Pancreas (tissue), 10 donors: ENCODE measurements around the gene TNS3. TPM values are rescaled to one million over a fixed set of nuclear protein-coding genes. Genes with fewer than 3 reads are reported as not detected.

ENCODE experiments used
- ATAC-seq, 4 donors: fragments of 200-7000 bp; cut with Tn5 transposase; one replicate each; pipeline versions ENCODE4 v1.8.0 to v1.9.1; 2020; ENCODE audit warnings: mild to moderate bottlenecking in 4 of 4, moderate library complexity in 4 of 4
- DNase-seq, 6 donors: peaks; one replicate each; pipeline ENCODE4 v3.0.0-alpha.2; 2020
- FAIRE-seq: peaks from 2 replicates; lab custom pipeline; 2012; peaks lifted over from hg19 to GRCh38; lab: Jason Lieb, UNC
- H3K27ac ChIP-seq, 4 donors: fragments of 200-600 bp; sonication (generic); 1 replicate in 3 of 4; 2 replicates in 1 of 4; pipeline versions ENCODE4 v1.5.0 to v1.8.0; 2020
- H3K27me3 ChIP-seq, 4 donors: fragments of 200-600 bp; one replicate each; pipeline ENCODE4 v1.8.0; 2021
- H3K36me3 ChIP-seq, 3 donors: fragments of 200-600 bp; sonication (generic) in 1 of 3; one replicate each; pipeline versions ENCODE4 v1.5.0 to v1.8.0; 2020 to 2021
- H3K4me1 ChIP-seq, 3 donors: fragments of 200-600 bp; one replicate each; pipeline ENCODE4 v1.8.0; 2021
- H3K4me3 ChIP-seq, 4 donors: fragments of 200-600 bp; sonication (generic) in 2 of 4; one replicate each; pipeline versions ENCODE4 v1.5.0 to v1.8.0; 2020 to 2021
- H3K9me3 ChIP-seq, 4 donors: fragments of 200-600 bp; one replicate each; pipeline ENCODE4 v1.8.0; 2021
- CTCF ChIP-seq, 4 donors: fragments of 200-600 bp; sonication (generic) in 3 of 4; IDR thresholded peaks; one replicate each; pipeline versions ENCODE4 v1.5.0 to v1.8.0; 2021; ENCODE audit warnings: antibody characterized with exemption in 4 of 4
- WGBS, 2 donors: extraction: QIAGEN DNeasy Blood & Tissue Kit; methylation state at CpG; one replicate each; pipeline ENCODE4 v1.1.7; 2013; 5-methylcytosine and 5-hydroxymethylcytosine counted together
- intact Hi-C, 3 donors: fragments of 100-400 bp; cut with DNase I; formaldehyde crosslinking; loops; one replicate each; pipeline versions ENCODE4 v1.11.1 to v1.14.2; 2022
- polyA plus RNA-seq, 2 donors: library from polyadenylated mRNA; stranded (reverse); fragments of 200-250 nt; gene quantifications; one replicate each; pipeline ENCODE4 v1.2.3, GENCODE V29; 2013
- total RNA-seq, 6 donors: library from RNA; stranded (reverse); fragmentation: NEBNext Ultra II Directional in 4 of 6; extraction: Animal tissue kit (Norgen Biotek cat#: 25700) in 4 of 6; gene quantifications; one replicate each; pipeline versions ENCODE4 v1.2.1 to v1.2.4, GENCODE V29; 2021 to 2023
- donor health status: healthy with polysubstance abuse.
- donor health status: DM: no; HTN: no; CAD: no; lungs with moderate emphysema.
- donor health status: DM: no; HTN: no; CAD: no.
- donor health status: control.
- donor health status: control.
- donor health status: Bipolar disorder and iron deficiency.
- donor health status: DM: yes; HTN: yes; CAD: no.
- donor health status: DM: no; HTN: no; CAD: no.
- donor health status: DM: no; HTN: no; CAD: no.
- donor health status: DM: yes; HTN: yes; CAD: no.

TNS3 gene
- total and polyA plus RNA-seq, 8 donors, result 28.0 to 125 (median 91.2) TPM

- FAIRE-seq (no peak), ATAC-seq (peak in 3 of 4 donors; percentile 7 to 24 (median 20)), DNase-seq (no peak)
- H3K36me3 ChIP-seq, result peaks cover 0 to 14% (median 7%) of the 10 kb centered on the region in 3 donors
- no peaks in the 10 kb centered on the region for H3K27me3 ChIP-seq
- TF ChIP-seq CTCF (IDR thresholded peaks at IDR 0.05), result no peak
- H3K27ac ChIP-seq, result peak overlapping the region in 3 of 4 donors; percentile 47 to 67 (median 52)
- no peaks in the 10 kb centered on the region for H3K9me3 ChIP-seq
- 83 to 85% methylated on average over 7 of the region's 7 CpGs for WGBS, 2 donors
- H3K4me3 ChIP-seq, result no peak overlapping the region
- H3K4me1 ChIP-seq, result peaks cover 0 to 6% (median 5%) of the 10 kb centered on the region in 3 donors
- intact Hi-C loops, result no loop called here
Observed at GRCh38 chr7:47328392-47329319, 253.3 kb downstream of the TNS3 start.

DNA sequence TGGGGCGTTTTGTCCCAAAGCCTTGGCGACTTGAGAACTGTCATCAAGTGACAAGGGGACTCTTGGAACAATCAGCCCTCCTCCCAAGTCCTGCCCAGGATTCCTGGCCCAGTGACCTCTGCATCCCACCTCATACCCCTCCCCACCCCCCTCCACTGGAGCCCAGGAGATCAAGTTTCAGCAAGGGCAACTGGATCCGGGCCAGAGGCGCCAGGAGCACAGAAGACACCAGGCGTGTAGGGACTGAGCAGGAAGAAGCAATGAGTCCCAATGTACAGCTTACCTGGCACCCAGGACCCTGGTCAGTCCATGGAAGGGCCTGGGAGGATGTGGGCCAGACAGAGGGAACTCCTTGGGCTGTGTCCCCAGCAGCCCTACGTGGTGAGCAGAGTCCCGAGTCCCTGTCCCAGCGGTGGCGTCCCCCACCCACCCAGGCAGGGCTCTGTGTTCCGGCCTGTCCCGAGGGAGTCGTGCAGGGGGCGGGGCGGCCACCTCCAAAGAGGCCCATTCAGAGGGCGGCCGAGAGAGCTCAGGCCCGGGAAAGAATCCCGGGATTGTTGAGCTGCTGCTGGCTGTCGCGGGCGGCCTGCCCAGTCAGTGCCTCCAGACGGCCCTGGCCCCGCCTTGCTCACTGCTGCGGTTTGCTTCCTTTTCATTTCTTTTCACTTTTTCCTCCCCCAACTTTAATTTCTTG lies 254.1 kb downstream of the TNS3 start:
- DNase-seq, result peak; percentile 59 to 87 (median 70)
- no peaks in the 10 kb centered on the region for H3K9me3 ChIP-seq
- H3K4me1 ChIP-seq, result peaks cover 0 to 6% (median 5%) of the 10 kb centered on the region in 3 donors
- intact Hi-C loops, result no loop called here
- H3K27ac ChIP-seq, result peak overlapping the region; percentile 2 to 67 (median 50)
- H3K27me3 ChIP-seq, result no peaks in the 10 kb centered on the region
- peaks cover 0 to 14% (median 7%) of the 10 kb centered on the region in 3 donors for H3K36me3 ChIP-seq
- no peak for FAIRE-seq
- WGBS, 2 donors, result 52 to 63% methylated on average over 24 of the region's 24 CpGs
- peak; percentile 55 to 84 (median 82) for ATAC-seq
- no peak overlapping the region for H3K4me3 ChIP-seq
- no peak for TF ChIP-seq CTCF (IDR thresholded peaks at IDR 0.05)

GRCh38 chr7:47327346-47327697 lies 254.6 kb downstream of the TNS3 start:
- Histone ChIP-seq H3K4me3 (no peak overlapping the region), H3K9me3 (no peaks in the 10 kb centered on the region), H3K4me1 (peaks cover 0 to 6% (median 5%) of the 10 kb centered on the region in 3 donors), H3K27ac (peak overlapping the region; percentile 2 to 67 (median 50)), H3K27me3 (no peaks in the 10 kb centered on the region), H3K36me3 (peaks cover 0 to 14% (median 7%) of the 10 kb centered on the region in 3 donors)
- ATAC-seq, result peak; percentile 3 to 10 (median 6)
- no peak for FAIRE-seq
- intact Hi-C loops, result no loop called here
- no peak for DNase-seq
- TF ChIP-seq CTCF (IDR thresholded peaks at IDR 0.05), result no peak
- 79 to 92% methylated on average over 7 of the region's 7 CpGs for WGBS, 2 donors

GRCh38 chr7:47326808-47327207 lies 255.1 kb downstream of the TNS3 start:
- H3K36me3 ChIP-seq, result peaks cover 0 to 14% (median 7%) of the 10 kb centered on the region in 3 donors
- peaks cover 0 to 6% (median 5%) of the 10 kb centered on the region in 3 donors for H3K4me1 ChIP-seq
- H3K27me3 ChIP-seq, result no peaks in the 10 kb centered on the region
- intact Hi-C loops, result no loop called here
- ATAC-seq, result peak in 3 of 4 donors; percentile 5 to 30 (median 19)
- H3K27ac ChIP-seq, result peak overlapping the region in 1 of 4 donors; percentile 8
- no peak for TF ChIP-seq CTCF (IDR thresholded peaks at IDR 0.05)
- H3K4me3 ChIP-seq, result no peak overlapping the region
- no peaks in the 10 kb centered on the region for H3K9me3 ChIP-seq
- DNase-seq, result no peak
- no peak for FAIRE-seq
- WGBS, 2 donors, result 81% methylated on average over 8 of the region's 8 CpGs
